Measurements from ENCODE around the gene CRYBA1. TPM values are rescaled to one million over a fixed set of nuclear protein-coding genes. Genes with fewer than 3 reads are reported as not detected.

CRYBA1 gene
- total and polyA plus RNA-seq, 3 experiments from 2014 or later: not detected

DNA sequence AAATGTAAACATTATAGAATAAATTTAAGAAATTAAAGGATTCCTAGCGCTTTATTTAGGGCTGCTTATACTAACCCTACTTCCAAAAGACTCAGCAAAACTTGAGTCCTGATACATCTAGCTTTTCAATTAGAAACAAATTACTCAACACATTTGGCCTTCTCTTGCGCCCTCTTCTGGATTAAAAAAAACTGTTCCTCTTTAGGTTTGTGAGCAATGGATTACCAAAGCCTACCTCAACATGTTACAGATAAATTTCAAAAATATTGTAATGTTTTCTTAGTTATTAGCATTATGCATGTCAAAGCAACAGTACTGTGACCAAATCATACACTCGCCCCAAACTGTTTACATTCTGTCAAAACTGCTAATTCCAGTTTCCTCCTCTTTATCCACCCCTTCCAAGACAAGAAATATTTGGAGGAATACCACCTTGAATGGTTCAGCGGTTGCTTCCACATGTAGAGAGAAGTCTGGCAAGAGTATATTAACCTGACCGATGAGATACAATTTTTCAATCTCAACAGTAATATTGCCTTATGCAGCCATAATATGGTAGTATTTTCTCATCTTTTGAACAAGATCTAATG is 44.6 kb downstream of the CRYBA1 start:
- Mint-ChIP-seq H3K27ac (peak overlapping the region; percentile 68 to 95 (median 90)), H3K4me1 (peaks cover 67 to 78% (median 70%) of the 10 kb centered on the region in 3 donors), H3K36me3 (peaks cover 8 to 58% (median 15%) of the 10 kb centered on the region in 3 donors), H3K9me3 (peaks cover 0 to 2% (median 0%) of the 10 kb centered on the region in 5 donors), H3K27me3 (peaks cover 0 to 4% of the 10 kb centered on the region in 2 donors), H3K4me3 (peak overlapping the region; percentile 85 to 96 (median 90))
- no peaks in the 10 kb centered on the region for H3K9me3 ChIP-seq (ENCODE audit: low read length)
- H3K4me3 ChIP-seq (ENCODE audit: low read length): peak overlapping the region; percentile 69
- CTCF ChIA-PET: interaction anchor here (0.7 to 2.2 kb wide), 17 partner anchors 10 to 167 kb away, joined by 3 to 9 read pairs (median 5); no protein-coding TSS in a partner anchor
- peaks cover 59% of the 10 kb centered on the region for H3K4me1 ChIP-seq (ENCODE audit: insufficient read depth, low read length)
- peak overlapping the region; percentile 68 for H3K27ac ChIP-seq (ENCODE audit: low read depth, low read length)
- peak in 2 of 5 donors; percentile 57 to 66 for DNase-seq
- H3K27me3 ChIP-seq (ENCODE audit: insufficient read depth, low read length, poor library complexity, severe bottlenecking): no peaks in the 10 kb centered on the region
- POLR2A ChIA-PET: interaction anchor here (1.0 to 1.5 kb wide), 3 partner anchors 10 to 158 kb away, joined by 3 to 5 read pairs (median 4); no protein-coding TSS in a partner anchor
- H3K36me3 ChIP-seq (ENCODE audit: insufficient read depth, low read length): peaks cover 17% of the 10 kb centered on the region

DNA sequence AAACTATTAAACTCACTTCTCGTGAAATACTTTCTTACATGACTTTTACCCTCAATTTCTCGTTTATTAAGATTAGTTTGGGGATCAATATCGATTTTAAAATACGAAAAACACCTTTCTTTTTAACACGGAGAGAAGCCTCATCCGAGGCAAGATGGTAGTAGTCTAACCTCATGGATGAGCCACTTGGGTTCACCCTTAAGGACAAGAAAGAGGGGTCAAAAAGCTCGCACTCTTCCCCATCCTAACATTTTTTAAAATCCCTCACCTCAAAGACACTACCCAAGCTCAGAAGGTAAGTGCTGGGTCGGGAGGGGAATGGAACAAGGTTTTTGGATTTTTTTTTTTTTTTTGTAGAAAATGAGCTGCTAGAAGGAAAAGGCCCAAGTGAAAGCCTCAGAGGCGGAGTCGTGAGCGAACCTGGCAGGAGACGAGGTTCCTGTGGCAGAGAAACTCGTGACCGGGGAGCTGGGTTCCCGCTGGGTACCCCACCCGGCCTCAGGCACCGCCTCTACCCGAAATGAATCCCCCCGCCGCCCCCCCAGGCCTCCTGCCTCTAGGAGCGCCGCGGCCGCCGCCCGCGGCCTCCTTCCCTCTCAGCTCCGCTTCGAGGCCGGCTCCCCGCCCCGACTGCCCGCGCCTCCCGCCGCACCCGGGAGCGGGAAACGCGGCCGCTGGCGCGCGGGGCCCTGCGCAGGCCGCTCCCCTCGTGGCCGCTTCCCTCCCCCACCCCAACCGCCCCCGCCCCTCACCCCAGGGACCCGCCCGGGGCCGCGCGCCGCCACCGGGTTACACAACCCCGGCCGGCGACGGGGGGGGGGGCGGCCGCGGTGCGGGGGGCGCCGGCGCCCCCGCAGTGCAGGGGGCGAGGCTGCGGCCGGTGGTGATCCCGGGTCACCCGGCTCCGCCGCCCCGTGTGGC is 45.7 kb downstream of the CRYBA1 start:
- Mint-ChIP-seq H3K27me3 (peaks cover 0 to 4% of the 10 kb centered on the region in 2 donors), H3K4me1 (peaks cover 57 to 67% (median 59%) of the 10 kb centered on the region in 3 donors), H3K27ac (peak overlapping the region; percentile 85 to 99 (median 94)), H3K4me3 (peak overlapping the region; percentile 97 to 100 (median 100)), H3K36me3 (peaks cover under 1 to 48% (median 10%) of the 10 kb centered on the region in 3 donors), H3K9me3 (peaks cover 0 to 2% (median 0%) of the 10 kb centered on the region in 5 donors)
- Histone ChIP-seq H3K27me3 (ENCODE audit: insufficient read depth, low read length, poor library complexity, severe bottlenecking) (no peaks in the 10 kb centered on the region), H3K27ac (ENCODE audit: low read depth, low read length) (peak overlapping the region; percentile 75), H3K4me1 (ENCODE audit: insufficient read depth, low read length) (peaks cover 51% of the 10 kb centered on the region), H3K9me3 (ENCODE audit: low read length) (no peaks in the 10 kb centered on the region), H3K4me3 (ENCODE audit: low read length) (peak overlapping the region; percentile 93), H3K36me3 (ENCODE audit: insufficient read depth, low read length) (peaks cover 6% of the 10 kb centered on the region)
- CTCF ChIA-PET: interaction anchor here (0.8 to 2.2 kb wide), 6 partner anchors 9 to 146 kb away, joined by 3 to 7 read pairs (median 4); partner anchors contain the start of gene MYO18A
- POLR2A ChIA-PET: interaction anchor here (0.6 to 3.1 kb wide), 10 partner anchors 11 to 341 kb away, joined by 3 to 9 read pairs (median 5); partner anchors contain the start of gene TAOK1
- DNase-seq: peak; percentile 50 to 79 (median 63)

- ChIA-PET CTCF (interaction anchor here (0.7 to 1.4 kb wide), 7 partner anchors 16 to 145 kb away, joined by 3 to 8 read pairs (median 3); partner anchors contain the start of gene MYO18A), POLR2A (interaction anchor here (0.7 to 3.1 kb wide), 12 partner anchors 10 to 648 kb away, joined by 3 to 11 read pairs (median 6); partner anchors contain the start of genes BLTP2 and TAOK1)
- H3K9me3 Mint-ChIP-seq: peaks cover 0 to 2% (median 0%) of the 10 kb centered on the region in 5 donors
- H3K4me3 Mint-ChIP-seq: peak overlapping the region; percentile 97 to 100 (median 100)
- peak overlapping the region; percentile 75 for H3K27ac ChIP-seq (ENCODE audit: low read depth, low read length)
- H3K27me3 Mint-ChIP-seq: peaks cover 0 to 4% of the 10 kb centered on the region in 2 donors
- peaks cover 0 to 39% (median 7%) of the 10 kb centered on the region in 3 donors for H3K36me3 Mint-ChIP-seq
- peaks cover 2% of the 10 kb centered on the region for H3K36me3 ChIP-seq (ENCODE audit: insufficient read depth, low read length)
- H3K27ac Mint-ChIP-seq: peak overlapping the region; percentile 89 to 100 (median 99)
- H3K27me3 ChIP-seq (ENCODE audit: insufficient read depth, low read length, poor library complexity, severe bottlenecking): no peaks in the 10 kb centered on the region
- H3K9me3 ChIP-seq (ENCODE audit: low read length): no peaks in the 10 kb centered on the region
- peak overlapping the region; percentile 93 for H3K4me3 ChIP-seq (ENCODE audit: low read length)
- peak; percentile 49 to 79 (median 55) for DNase-seq
- peaks cover 44% of the 10 kb centered on the region for H3K4me1 ChIP-seq (ENCODE audit: insufficient read depth, low read length)
- H3K4me1 Mint-ChIP-seq: peaks cover 48 to 58% (median 50%) of the 10 kb centered on the region in 3 donors
Measured at GRCh38 chr17:29292992-29293889, 46.6 kb downstream of the CRYBA1 start.

DNA sequence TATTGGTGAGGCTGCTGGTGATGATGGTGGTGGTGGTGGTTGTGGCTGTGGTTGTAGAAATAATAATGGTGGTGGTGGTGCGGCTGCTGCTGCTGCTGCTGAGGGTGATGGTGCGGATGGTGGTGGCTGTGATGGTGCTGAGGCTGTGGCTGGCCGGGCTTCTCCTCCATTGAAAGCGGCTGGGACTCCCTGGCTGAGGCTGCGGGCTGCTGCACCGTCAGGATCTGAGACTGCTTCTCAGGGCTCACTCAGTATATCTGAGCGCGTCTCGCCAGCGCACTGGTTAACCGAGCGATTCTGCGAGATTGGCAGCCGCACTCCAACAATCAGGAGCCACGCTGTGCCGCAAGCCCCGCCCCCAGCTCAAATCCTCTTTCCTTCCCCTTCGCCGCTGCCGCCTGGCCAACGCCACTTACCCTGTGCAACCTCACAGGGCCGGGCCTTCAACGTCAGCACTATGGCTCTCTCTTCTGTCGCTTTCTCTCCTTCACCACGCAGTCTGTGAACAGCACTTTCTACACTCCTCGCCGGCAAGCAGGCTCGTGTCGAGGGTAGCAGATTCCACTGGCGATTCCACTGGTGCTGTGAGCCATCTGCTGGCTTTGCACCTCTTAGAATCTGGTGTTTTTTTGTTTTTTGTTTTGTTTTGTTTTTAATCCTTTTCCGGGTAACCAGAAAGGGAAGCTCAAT is 47.4 kb downstream of the CRYBA1 start, which contains the start of gene NUFIP2:
Gene NUFIP2, minus strand, starts transcription at position 259 of the 690 bp plus-strand sequence. Its CDS starts 89 bp downstream, at position 170.
- peaks cover 40 to 50% (median 42%) of the 10 kb centered on the region in 3 donors for H3K4me1 Mint-ChIP-seq
- H3K27ac ChIP-seq (ENCODE audit: low read depth, low read length): peak within 1 kb of the TSS; percentile 75
- peak within 1 kb of the TSS; percentile 93 for H3K4me3 ChIP-seq (ENCODE audit: low read length)
- DNase-seq: peak; percentile 96 to 98 (median 98)
- H3K36me3 ChIP-seq (ENCODE audit: insufficient read depth, low read length): no peaks in the 10 kb centered on the region
- peak within 1 kb of the TSS; percentile 97 to 100 (median 100) for H3K4me3 Mint-ChIP-seq
- no peaks in the 10 kb centered on the region for H3K27me3 ChIP-seq (ENCODE audit: insufficient read depth, low read length, poor library complexity, severe bottlenecking)
- H3K27me3 Mint-ChIP-seq: peaks cover 0 to 4% of the 10 kb centered on the region in 2 donors
- peaks cover 36% of the 10 kb centered on the region for H3K4me1 ChIP-seq (ENCODE audit: insufficient read depth, low read length)
- POLR2A ChIA-PET: interaction anchor here (0.7 to 3.1 kb wide), 13 partner anchors 9 to 649 kb away, joined by 3 to 11 read pairs (median 5); partner anchors contain the start of genes BLTP2, TAOK1 and TP53I13
- CTCF ChIA-PET: interaction anchor here (0.7 to 1.4 kb wide), 4 partner anchors 15 to 145 kb away, joined by 3 to 8 read pairs (median 3); no protein-coding TSS in a partner anchor
- peaks cover 0 to 2% (median 0%) of the 10 kb centered on the region in 5 donors for H3K9me3 Mint-ChIP-seq
- peak within 1 kb of the TSS; percentile 89 to 100 (median 99) for H3K27ac Mint-ChIP-seq
- no peaks in the 10 kb centered on the region for H3K9me3 ChIP-seq (ENCODE audit: low read length)
- H3K36me3 Mint-ChIP-seq: peaks cover 0 to 31% (median 4%) of the 10 kb centered on the region in 3 donors

- Mint-ChIP-seq H3K4me1 (peaks cover 35 to 45% (median 37%) of the 10 kb centered on the region in 3 donors), H3K27me3 (peaks cover 0 to 4% of the 10 kb centered on the region in 2 donors), H3K36me3 (peaks cover 0 to 27% (median 4%) of the 10 kb centered on the region in 3 donors), H3K4me3 (peak overlapping the region; percentile 97 to 100 (median 100)), H3K9me3 (peaks cover 0 to 2% (median 0%) of the 10 kb centered on the region in 5 donors), H3K27ac (peak overlapping the region; percentile 89 to 100 (median 99))
- peaks cover 31% of the 10 kb centered on the region for H3K4me1 ChIP-seq (ENCODE audit: insufficient read depth, low read length)
- peak overlapping the region; percentile 75 for H3K27ac ChIP-seq (ENCODE audit: low read depth, low read length)
- no peaks in the 10 kb centered on the region for H3K27me3 ChIP-seq (ENCODE audit: insufficient read depth, low read length, poor library complexity, severe bottlenecking)
- peak in 1 of 5 donors; percentile 7 for DNase-seq
- H3K4me3 ChIP-seq (ENCODE audit: low read length): peak overlapping the region; percentile 52
- H3K36me3 ChIP-seq (ENCODE audit: insufficient read depth, low read length): no peaks in the 10 kb centered on the region
- H3K9me3 ChIP-seq (ENCODE audit: low read length): no peaks in the 10 kb centered on the region
- CTCF ChIA-PET: interaction anchor here (1.3 to 1.4 kb wide), 3 partner anchors 15 to 146 kb away, joined by 3 to 8 read pairs (median 3); no protein-coding TSS in a partner anchor
- POLR2A ChIA-PET: interaction anchor here (0.7 to 3.1 kb wide), 13 partner anchors 8 to 650 kb away, joined by 3 to 11 read pairs (median 5); partner anchors contain the start of genes BLTP2, TAOK1 and TP53I13
Measured at GRCh38 chr17:29294580-29294900, 47.9 kb downstream of the CRYBA1 start.

- H3K27ac ChIP-seq (ENCODE audit: low read depth, low read length): no peak overlapping the region
- ChIA-PET CTCF (no interaction called here), POLR2A (no interaction called here)
- no peaks in the 10 kb centered on the region for H3K36me3 ChIP-seq (ENCODE audit: insufficient read depth, low read length)
- H3K4me1 ChIP-seq (ENCODE audit: insufficient read depth, low read length): peaks cover 23% of the 10 kb centered on the region
- Mint-ChIP-seq H3K4me1 (peaks cover 28 to 36% (median 29%) of the 10 kb centered on the region in 3 donors), H3K4me3 (peak overlapping the region in 6 of 7 donors; percentile 16 to 97 (median 50)), H3K36me3 (peaks cover 0 to 20% (median 3%) of the 10 kb centered on the region in 3 donors), H3K27me3 (peaks cover 0 to 4% of the 10 kb centered on the region in 2 donors), H3K27ac (peak overlapping the region in 7 of 8 donors; percentile 77 to 95 (median 85)), H3K9me3 (peaks cover 0 to 2% (median 0%) of the 10 kb centered on the region in 5 donors)
- no peaks in the 10 kb centered on the region for H3K27me3 ChIP-seq (ENCODE audit: insufficient read depth, low read length, poor library complexity, severe bottlenecking)
- H3K9me3 ChIP-seq (ENCODE audit: low read length): no peaks in the 10 kb centered on the region
- no peak overlapping the region for H3K4me3 ChIP-seq (ENCODE audit: low read length)
- DNase-seq: no peak
Measured at GRCh38 chr17:29295420-29295819, 48.8 kb downstream of the CRYBA1 start.

Data from CD8-positive, alpha-beta memory T cell (primary cell).